Measurements from ENCODE around the gene OPN1LW. TPM values are rescaled to one million over a fixed set of nuclear protein-coding genes. Genes with fewer than 3 reads are reported as not detected.
"Not testable (repeated sequence)": the region's sequence is repeated elsewhere in the genome, so short reads cannot be mapped to it uniquely, and the experiment has no call there.

OPN1LW gene
- total RNA-seq, result not detected

DNA sequence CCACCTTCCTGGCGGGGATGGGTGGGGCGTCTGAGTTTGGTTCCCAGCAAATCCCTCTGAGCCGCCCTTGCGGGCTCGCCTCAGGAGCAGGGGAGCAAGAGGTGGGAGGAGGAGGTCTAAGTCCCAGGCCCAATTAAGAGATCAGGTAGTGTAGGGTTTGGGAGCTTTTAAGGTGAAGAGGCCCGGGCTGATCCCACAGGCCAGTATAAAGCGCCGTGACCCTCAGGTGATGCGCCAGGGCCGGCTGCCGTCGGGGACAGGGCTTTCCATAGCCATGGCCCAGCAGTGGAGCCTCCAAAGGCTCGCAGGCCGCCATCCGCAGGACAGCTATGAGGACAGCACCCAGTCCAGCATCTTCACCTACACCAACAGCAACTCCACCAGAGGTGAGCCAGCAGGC, at the start of gene OPN1LW:
TSS of gene OPN1LW (plus strand) at position 234 of the 400 bp plus-strand sequence. CDS start at position 275, 41 bp downstream.
- not testable (repeated sequence) for H3K4me1 ChIP-seq; H3K9me3 ChIP-seq; H3K36me3 ChIP-seq; H3K27me3 ChIP-seq; H3K27ac ChIP-seq; H3K4me3 ChIP-seq; DNase-seq (ENCODE audit: low spot score in 2 of 2)
- WGBS, result 93% methylated on average over 11 of the region's 15 CpGs

DNA sequence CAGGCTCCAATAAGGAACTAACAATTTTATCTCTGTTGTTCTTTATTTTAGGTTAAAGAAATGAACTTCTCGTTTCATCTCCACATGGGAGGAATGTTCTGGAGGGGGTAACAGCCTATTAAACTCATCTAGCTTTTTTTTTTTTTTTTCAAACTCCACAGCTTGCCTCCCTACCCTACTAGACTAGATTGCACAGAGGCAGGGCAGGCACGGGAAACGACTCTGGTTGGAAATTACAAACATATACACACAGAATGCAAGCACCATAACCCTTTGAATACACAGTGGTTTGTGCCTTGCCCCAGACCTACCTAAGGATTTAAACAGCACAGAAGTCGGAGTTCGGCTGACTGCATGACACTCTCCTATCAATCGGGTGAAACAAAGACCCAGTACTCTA, 49.2 kb upstream of the OPN1LW start:
- Histone ChIP-seq H3K4me3 (peak overlapping the region; percentile 3), H3K27me3 (no peaks in the 10 kb centered on the region), H3K27ac (no peak overlapping the region), H3K9me3 (no peaks in the 10 kb centered on the region), H3K36me3 (no peaks in the 10 kb centered on the region), H3K4me1 (peaks cover 27% of the 10 kb centered on the region)
- DNase-seq (ENCODE audit: low spot score in 2 of 2), result no peak
- TF ChIP-seq POLR2A (IDR thresholded peaks at IDR 0.05) (no peak), EP300 (IDR thresholded peaks at IDR 0.05) (no peak), POLR2AphosphoS5 (IDR thresholded peaks at IDR 0.05) (no peak)
- TF ChIP-seq, protein P1, sequence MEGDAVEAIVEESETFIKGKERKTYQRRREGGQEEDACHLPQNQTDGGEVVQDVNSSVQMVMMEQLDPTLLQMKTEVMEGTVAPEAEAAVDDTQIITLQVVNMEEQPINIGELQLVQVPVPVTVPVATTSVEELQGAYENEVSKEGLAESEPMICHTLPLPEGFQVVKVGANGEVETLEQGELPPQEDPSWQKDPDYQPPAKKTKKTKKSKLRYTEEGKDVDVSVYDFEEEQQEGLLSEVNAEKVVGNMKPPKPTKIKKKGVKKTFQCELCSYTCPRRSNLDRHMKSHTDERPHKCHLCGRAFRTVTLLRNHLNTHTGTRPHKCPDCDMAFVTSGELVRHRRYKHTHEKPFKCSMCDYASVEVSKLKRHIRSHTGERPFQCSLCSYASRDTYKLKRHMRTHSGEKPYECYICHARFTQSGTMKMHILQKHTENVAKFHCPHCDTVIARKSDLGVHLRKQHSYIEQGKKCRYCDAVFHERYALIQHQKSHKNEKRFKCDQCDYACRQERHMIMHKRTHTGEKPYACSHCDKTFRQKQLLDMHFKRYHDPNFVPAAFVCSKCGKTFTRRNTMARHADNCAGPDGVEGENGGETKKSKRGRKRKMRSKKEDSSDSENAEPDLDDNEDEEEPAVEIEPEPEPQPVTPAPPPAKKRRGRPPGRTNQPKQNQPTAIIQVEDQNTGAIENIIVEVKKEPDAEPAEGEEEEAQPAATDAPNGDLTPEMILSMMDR (IDR thresholded peaks at IDR 0.05), result no peak
- 69% methylated on average over 6 of the region's 6 CpGs for WGBS

DNA sequence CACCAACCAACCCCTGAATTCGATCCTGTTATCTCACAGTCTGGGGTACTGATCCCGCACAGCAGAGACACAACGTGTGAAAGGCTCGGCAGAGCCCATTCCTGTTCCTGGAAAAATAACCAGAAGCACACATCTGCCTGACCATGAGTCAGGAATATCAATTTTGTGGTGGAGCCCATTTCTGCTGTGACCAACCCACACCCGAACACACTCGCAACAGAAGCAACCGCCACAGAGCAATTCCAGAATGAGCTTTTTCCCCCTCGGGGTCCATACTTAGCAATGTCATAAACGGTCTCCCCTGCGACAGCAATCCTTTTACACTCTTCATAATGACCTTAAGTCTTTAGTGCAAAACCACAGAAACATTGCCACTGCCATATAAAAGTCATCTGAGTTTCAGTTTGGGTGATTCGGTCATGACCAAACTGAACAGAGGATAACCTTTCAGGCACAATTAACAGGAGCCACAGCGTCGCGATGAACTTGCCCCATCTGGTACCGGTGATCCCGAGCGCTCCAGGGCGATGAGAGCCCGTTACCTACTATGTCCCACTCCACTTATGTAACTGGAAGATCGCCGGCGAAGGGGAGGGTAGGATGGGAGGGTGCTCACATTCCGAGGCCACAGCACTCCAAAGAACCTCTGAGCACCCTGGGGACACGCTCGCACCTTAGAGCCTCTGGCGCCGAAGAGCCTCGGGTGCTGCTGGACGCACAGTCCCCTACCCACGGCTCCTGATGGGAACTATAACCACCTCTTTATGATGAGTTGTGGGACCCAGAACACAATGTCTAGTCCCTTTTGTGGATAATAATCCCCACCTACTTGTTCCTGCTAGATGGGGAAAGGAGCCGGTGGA, 47.7 kb upstream of the OPN1LW start:
- H3K4me3 ChIP-seq, result peak overlapping the region; percentile 87
- no peaks in the 10 kb centered on the region for H3K36me3 ChIP-seq
- no peaks in the 10 kb centered on the region for H3K27me3 ChIP-seq
- peak overlapping the region; percentile 98 for H3K27ac ChIP-seq
- WGBS, result 35% methylated on average over 23 of the region's 31 CpGs
- TF ChIP-seq POLR2AphosphoS5 (IDR thresholded peaks at IDR 0.05) (no peak), EP300 (IDR thresholded peaks at IDR 0.05) (no peak), POLR2A (IDR thresholded peaks at IDR 0.05) (no peak)
- TF ChIP-seq, protein P1 (IDR thresholded peaks at IDR 0.05), result no peak
- no peak for DNase-seq (ENCODE audit: low spot score in 2 of 2)
- peaks cover 27% of the 10 kb centered on the region for H3K4me1 ChIP-seq
- H3K9me3 ChIP-seq, result no peaks in the 10 kb centered on the region

DNA sequence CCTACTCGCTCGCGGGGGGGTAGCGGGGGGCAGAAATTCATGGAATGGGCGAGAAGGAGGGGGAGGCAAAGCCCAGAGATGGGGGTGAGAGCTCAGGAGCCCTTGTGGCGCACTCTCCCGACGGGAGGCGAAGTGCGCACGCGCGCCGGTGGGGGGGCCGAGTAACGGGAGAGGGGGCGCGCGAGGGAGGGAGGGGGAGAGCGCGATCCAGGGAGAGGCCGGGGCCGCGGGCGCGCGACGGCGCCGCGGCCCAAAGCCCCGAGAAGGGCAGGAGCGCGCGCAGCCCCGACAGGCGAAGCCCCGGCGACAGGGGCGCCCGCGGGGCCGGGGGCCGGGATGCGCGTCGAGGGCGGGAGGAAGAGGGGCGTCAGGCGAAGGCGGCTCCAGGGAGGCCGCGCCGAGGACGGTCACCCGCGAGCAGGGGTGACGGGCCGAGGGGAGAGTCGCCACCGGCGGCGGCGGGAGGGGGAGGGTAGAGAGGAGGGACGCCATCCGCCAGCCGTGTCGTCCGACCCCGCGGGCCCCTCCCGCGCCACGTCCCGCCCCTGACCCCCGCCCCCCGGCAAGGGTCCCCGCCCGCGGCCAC, 46.9 kb upstream of the OPN1LW start:
- Histone ChIP-seq H3K27me3 (no peaks in the 10 kb centered on the region), H3K4me3 (peak overlapping the region; percentile 87), H3K36me3 (no peaks in the 10 kb centered on the region), H3K4me1 (peaks cover 27% of the 10 kb centered on the region), H3K9me3 (no peaks in the 10 kb centered on the region), H3K27ac (peak overlapping the region; percentile 98)
- no peak for TF ChIP-seq EP300 (IDR thresholded peaks at IDR 0.05)
- TF ChIP-seq, protein P1 (IDR thresholded peaks at IDR 0.05), result no peak
- WGBS, result 43% methylated on average over 13 of the region's 80 CpGs
- peak; percentile 77 to 83 for DNase-seq (ENCODE audit: low spot score in 2 of 2)

DNA sequence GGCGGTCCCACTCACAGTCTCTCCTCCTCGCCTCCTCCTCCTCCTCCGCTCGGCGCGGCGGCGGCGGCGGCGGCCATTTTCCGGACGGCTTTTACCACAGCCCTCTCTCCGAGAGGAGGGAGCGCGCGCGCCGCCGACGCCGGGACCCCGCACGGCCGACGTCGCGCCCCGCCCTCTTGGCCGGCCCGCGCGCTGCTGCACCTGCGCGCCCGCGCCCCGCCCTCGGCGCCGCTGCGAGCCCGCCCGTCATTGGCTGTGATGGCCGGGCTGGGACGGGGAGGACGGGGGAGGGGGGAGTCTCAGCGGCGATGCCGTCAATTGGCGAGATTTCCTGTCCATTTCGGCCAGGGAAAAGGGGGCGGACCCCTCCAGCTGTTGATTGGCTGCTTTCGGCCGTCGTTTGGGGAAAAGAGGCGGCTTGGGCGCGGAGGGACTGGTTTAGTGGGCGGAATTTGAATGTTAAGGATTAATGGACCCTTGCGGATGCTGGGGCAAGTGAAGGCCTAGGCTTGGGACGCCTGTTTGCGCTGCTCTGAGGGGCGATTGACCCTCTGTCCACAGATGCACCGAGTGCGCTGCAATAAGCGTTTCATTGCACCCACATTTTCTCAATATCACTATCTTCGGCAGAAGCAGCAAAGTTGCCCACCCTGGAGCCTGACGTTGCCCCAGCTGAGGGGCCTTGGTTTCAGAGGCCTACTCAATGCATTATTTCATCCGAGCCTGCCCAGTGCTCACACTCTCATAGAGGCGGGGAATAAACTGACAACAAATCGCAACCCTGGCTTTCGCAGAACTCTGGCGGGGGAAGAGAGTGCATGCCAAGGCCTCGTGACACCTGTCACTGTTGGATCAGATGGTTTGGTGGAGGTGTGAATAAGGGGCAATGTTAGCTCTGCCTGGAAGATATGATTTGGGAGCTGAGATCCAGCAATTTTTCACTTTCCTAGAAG, 46.2 kb upstream of the OPN1LW start, which contains the start of gene MECP2:
TSS of gene MECP2 (minus strand) at position 129 of the 953 bp plus-strand sequence.
- H3K36me3 ChIP-seq, result no peaks in the 10 kb centered on the region
- 44% methylated on average over 50 of the region's 75 CpGs for WGBS
- DNase-seq (ENCODE audit: low spot score in 2 of 2), result peak; percentile 94 to 95
- TF ChIP-seq, protein P1 (IDR thresholded peaks at IDR 0.05), result no peak
- peak in 1 of 2 donors; percentile 49 for TF ChIP-seq POLR2A (IDR thresholded peaks at IDR 0.05)
- peak within 1 kb of the TSS; percentile 98 for H3K27ac ChIP-seq
- no peaks in the 10 kb centered on the region for H3K27me3 ChIP-seq
- H3K9me3 ChIP-seq, result no peaks in the 10 kb centered on the region
- peaks cover 27% of the 10 kb centered on the region for H3K4me1 ChIP-seq
- peak within 1 kb of the TSS; percentile 87 for H3K4me3 ChIP-seq

All from suprapubic skin (tissue), 4 donors.